Colon (tissue), 2 donors: ENCODE measurements around the gene PRDM16.

Experiments used
- FAIRE-seq: peaks from 2 replicates; lab custom pipeline; 2012; peaks lifted over from hg19 to GRCh38; lab: Jason Lieb, UNC
- donor health status: control.
- donor health status: control.

Gene PRDM16

GRCh38 chr1:3207217-3207848 lies 138.3 kb downstream of the PRDM16 start:
- no peak for FAIRE-seq

- no peak for FAIRE-seq
Measured at GRCh38 chr1:3208819-3209200, 139.8 kb downstream of the PRDM16 start.

DNA sequence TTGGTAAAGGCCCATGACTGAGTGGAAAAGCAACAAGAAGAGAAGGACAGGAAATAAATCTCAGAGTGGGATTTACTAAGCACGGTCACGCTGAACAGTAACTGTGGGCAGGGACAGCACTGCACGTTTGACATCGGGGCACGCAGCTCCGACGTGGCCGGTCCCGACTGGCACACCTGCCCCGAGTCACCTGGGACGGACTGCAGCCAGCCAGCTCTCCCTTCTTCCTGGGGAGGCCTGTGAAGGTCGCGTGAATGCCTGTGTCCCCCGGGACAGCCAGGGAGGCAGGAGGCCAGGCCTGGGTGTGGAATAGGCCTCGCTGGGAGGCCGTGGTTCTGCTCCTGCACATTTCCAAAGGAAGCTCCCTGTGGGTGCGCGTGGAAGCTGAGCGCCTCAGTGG lies 140.2 kb downstream of the PRDM16 start:
- FAIRE-seq, result no peak

DNA sequence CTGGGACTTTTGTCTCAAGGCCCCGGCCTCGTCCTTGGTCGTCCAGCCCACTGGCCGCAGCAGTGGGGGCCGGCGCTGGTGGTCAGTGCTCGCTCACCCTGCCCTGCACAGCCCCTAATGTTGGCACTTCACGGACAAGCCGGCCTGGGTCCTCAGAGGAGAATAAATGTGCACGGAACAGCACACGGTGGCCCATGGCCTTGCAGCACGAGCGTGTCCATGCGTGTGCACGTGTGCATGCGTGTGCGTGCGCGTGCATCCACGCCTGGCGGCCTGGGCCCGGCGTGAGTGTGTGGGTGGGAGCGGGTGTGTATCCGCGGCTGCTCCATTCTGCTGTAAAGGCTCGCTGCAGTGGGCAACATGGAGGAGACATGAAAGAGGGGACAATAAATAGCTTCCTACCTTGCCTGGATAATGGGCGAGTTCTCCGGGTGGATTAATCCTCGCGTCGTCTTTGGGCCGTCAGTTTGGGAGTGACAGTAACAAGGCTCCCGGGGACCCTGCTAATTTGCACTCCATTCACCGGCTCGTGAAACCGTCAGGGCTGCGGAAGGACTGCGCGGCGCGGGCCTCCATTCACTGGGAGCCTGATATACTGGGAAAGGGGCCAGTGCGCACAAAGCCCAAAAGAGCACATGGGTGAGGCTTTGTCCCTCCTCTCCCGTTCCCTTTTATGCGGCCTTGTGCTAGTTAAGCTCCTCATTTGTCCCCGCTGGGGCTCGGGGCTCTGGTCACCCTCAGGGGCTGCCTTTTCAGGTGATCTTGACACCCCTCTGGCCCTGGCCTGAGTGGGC lies 142.8 kb downstream of the PRDM16 start:
- FAIRE-seq, result no peak

DNA sequence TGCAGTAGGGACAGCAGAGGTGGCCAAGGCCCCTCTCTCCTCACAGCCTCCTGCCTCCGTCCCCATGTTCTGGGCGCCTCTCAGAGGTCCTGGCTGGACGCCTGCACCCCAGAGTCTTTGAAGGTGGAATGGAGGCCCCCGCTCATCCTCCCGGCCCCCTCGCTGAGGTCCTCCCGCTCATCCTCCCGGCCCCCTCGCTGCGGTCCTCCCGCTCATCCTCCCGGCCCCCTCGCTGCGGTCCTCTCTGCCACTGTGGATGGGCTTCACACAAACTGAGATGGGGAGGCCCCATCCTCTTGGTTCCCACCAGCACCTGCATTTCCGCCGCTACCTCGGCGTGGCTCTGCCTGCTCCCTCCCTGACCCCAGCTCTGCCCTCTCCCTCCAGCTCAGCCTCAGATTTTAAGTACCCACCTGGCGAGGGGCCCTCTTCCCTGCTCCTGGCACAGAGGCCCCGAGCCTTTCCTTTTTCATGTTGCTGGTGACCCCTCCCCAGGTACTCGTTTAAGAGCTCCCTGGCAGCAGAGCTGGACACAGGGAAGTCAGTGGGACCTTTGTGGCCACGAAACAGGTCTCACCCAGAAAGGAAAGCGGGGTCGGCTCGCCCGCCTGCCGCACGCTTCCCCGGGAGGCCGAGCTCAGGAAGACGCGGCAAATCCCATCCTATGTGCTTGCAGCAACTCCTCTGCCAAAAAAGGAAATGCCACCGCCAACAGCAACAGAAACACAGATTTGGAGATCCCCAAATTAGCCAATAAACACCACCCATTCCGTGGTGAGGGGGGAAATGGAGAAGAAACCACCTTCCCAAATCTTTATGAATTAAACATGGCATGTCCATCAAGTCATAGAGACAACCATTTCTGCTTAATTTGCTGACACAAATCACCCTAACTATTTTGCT lies 143.7 kb downstream of the PRDM16 start:
- FAIRE-seq, result no peak

DNA sequence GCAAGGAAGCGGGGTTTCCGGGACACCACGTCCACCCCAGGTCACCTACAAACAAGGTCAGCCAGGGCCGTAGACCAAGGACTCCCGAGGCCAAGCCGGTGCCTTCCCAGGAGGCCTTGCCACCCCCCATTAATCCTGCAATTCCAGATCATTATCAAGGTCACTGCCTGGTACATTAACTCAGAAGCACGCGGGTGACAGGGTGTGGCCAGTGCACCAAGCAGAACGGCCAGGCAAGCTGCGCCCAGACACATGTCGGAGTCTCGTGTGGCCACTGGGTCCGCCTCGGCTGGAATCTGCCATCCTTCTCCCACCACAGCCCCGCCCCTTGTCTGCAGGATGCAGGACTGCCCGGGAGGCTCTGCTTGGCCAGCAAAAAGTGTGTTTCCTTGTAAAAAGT lies 144.7 kb downstream of the PRDM16 start:
- FAIRE-seq, result no peak

DNA sequence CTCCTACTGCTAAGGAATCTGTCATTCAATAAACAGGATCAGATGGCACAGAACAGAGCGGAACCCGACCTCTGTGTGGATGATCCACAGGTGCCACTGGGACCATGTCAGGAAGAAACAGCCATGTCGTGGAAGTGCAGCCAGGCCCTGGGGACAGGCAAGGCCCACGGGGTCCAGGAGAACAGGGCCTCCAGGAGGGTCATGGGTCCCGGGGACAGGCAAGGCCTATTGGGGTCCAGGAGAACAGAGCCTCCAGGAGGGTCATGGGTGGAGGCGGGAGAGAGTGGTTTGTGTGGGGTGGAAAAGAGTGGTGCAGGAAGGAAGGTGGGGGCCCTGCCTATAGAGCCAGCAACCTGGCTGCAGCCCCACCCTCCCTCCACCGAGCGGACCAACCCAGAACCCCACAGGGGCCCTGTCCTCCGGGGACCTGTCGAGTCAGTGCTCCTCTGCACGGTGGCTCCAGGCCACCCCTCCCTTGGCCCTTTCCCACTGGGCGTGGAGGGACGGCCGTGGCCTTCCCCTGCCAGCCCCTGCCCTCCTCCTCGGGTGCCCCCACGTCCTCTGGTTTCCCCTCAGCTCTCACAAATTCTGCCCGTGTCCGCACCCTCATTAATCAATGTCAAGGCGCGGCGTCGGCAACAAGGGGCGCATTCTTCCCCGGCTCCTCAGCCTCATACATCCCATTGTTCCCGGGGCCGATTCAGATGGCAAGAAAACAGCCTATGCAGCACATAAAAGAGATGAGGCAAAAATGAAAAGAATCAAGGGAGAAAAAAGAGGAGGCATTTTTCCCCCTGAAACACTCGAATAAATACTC lies 146.4 kb downstream of the PRDM16 start:
- FAIRE-seq, result no peak

DNA sequence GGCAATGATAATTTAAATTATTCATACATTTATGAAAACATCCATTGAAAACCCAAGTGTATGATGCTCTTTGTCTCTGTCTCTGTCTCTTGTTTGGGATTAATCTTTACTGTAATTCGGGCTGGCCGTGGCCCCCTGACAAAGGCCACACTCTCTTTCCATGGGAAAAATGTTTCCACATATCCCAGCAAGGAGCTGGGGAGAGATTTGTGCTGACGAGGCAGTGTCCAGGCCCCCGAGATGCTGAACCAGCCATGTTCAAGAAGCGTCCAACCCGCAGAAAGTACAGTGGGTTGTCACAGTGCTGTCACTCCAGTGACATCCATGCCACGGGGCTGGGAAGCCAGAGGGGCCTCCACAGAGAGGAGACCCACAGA lies 147.0 kb downstream of the PRDM16 start:
- no peak for FAIRE-seq

- FAIRE-seq, result no peak
Measured at GRCh38 chr1:3217181-3217641, 148.2 kb downstream of the PRDM16 start.

GRCh38 chr1:3217979-3218679 lies 149.1 kb downstream of the PRDM16 start:
- FAIRE-seq, result no peak

DNA sequence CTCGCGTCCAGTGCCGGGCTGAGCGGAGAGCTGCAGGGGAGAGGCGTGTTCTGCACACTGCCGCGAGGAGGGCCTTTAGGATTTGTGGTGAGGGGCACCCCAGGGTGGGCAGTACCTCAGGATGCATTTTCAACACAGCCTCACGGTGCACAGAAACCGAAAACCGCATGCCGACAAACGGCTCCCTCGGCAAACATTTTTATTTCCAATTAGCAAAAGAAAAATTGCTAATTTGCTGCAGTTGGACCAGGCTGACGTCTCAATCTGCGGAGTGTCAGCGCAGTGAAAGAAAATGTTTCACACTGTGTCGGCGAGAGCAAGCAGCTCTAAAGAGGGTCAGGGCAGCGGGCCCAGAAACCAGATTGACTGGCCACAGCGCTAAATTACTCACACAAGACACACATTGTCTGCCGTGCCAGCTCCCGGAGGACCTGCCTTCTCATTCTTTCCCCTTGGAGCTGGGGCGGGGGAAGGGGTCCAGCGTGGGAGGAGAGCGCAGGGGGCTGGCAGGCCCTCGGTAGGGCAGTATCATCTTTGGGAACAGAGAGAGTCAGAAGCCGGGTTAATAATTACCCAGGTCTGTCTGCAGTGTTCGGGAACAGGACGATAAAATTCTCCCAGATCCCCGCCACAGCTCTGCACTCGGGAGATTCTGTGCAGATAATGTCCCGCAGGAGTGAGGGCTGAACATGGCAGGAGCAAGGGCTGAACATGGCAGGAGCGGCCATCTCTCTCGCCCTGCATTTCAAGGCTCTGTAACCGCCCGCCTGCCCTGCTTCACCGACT lies 150.2 kb downstream of the PRDM16 start:
- no peak for FAIRE-seq

DNA sequence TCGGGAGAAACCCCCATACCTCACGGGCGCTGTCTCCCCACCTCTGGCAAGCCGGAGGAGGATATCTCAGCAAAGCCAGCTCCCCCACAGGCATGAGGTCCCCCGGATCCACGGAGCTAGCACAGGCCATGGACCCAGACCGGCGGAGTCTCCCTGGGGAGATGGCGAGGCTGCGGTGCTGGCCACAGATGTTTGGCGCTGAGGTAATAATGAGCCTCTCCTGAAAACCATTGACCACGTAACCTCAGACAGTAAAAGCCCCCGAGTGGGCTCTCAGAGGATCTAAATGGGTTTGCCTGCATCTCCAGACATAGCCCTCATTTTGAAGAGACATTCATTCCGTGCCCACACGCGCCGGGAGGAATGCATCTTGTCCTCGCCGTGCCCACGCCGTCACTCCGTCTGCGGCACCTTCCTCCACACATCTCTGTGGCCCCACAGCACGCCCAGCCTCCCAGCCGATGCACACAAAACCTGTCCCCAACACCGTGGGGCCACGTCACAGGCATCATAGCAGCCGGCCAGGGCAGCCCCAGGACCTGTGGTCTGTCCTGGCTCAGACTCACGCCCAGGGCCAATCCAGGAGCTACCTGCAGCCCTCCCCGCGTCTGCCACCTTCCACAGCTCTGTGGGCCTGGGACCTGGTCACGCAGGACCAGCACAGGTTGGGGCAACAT lies 150.9 kb downstream of the PRDM16 start:
- no peak for FAIRE-seq

GRCh38 chr1:3221112-3222041 lies 152.4 kb downstream of the PRDM16 start:
- no peak for FAIRE-seq

- no peak for FAIRE-seq
Measured at GRCh38 chr1:3222042-3222692, 153.2 kb downstream of the PRDM16 start.

GRCh38 chr1:3225661-3226060 lies 156.7 kb downstream of the PRDM16 start:
- no peak for FAIRE-seq

DNA sequence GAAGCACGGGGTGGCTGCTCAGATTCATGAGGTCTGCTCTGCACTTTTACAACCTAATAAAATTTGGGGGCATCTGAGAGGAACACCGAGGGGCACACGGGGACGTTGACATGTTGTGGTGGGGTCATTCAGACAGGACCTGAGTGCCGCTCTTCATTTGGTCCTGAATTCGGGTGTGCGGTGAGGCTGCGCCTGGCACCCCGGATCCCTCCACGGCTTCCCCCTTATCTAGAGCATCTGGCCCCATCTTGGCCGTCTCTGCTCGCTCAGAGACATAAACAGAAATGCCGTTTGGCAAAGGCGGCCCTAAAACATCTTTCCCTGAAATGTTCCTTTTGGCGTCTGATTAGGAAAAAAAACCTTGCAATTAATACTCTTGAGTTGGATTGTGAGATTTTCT lies 157.2 kb downstream of the PRDM16 start:
- no peak for FAIRE-seq

DNA sequence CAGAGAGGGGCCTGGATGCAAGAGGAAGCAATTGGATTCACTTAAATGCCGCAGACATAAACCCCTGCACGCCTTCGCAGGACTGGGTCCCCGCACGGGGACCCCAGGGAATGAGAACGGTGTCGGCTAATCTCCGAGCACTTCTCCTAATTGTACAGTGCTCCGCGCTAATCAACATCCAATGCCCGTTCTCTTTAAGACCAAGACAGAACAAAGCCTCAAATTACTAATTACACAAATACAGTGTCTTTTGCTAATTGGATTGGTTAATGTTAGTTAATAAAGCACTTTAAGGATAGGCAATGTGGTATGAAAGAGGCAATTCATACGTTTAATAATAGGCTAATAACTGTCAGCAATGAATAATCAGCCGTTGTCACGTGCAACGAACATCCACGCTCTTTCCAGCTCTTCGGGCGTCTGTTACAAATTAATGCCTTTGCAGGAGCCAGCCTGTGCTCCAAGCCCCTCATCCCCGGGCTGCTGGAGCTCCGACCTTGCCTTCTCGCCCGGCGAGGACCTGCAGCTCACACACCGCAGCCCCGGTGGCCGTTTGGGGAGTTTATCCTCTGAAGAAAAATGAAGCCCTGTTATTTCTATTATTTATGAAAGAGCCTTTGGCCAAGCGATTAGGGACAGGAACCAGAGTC lies 157.8 kb downstream of the PRDM16 start:
- no peak for FAIRE-seq

- no peak for FAIRE-seq
Measured at GRCh38 chr1:3227351-3227704, 158.3 kb downstream of the PRDM16 start.
